OCI-LY1 (cell line): Measurements from ENCODE around the gene ABCA9.

ENCODE experiments used
- EZH2 ChIP-seq: fragments of 200-600 bp; sonication (generic), shearing (Covaris generic); IDR thresholded peaks from 2 replicates; pipeline ENCODE4 v1.8.0; 2017; ENCODE audit warnings: borderline replicate concordance, mixed run types, mild to moderate bottlenecking, antibody characterized with exemption, low read length, moderate library complexity, mixed read lengths
- TF ChIP-seq, protein P1 (sequence below): fragments of 200-600 bp; sonication (generic), shearing (Covaris generic); IDR thresholded peaks from 2 replicates; pipeline ENCODE4 v1.5.1; 2017; ENCODE audit warnings: mild to moderate bottlenecking, antibody characterized with exemption, low read length, moderate library complexity, mixed read lengths

DNA sequence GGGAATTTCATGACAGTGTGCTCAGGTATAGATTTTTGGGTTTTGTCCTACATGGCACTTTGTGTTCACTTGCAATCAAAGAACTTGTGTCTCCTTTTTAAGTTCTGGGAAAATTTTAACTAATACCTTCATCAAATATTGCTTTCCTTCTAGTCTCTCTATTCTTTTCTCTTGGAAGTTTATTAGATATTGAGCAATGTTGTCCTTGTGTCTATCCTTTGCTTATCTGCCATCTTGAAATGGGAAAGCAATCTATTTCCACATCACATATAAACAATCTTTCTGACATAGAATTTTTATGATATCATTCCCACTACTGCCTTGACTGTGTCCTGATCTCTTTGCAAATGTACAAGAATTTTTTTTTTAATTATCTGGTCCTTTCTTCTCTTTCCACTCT, 4.4 kb upstream of the ABCA9 start:
- TF ChIP-seq, protein P1, sequence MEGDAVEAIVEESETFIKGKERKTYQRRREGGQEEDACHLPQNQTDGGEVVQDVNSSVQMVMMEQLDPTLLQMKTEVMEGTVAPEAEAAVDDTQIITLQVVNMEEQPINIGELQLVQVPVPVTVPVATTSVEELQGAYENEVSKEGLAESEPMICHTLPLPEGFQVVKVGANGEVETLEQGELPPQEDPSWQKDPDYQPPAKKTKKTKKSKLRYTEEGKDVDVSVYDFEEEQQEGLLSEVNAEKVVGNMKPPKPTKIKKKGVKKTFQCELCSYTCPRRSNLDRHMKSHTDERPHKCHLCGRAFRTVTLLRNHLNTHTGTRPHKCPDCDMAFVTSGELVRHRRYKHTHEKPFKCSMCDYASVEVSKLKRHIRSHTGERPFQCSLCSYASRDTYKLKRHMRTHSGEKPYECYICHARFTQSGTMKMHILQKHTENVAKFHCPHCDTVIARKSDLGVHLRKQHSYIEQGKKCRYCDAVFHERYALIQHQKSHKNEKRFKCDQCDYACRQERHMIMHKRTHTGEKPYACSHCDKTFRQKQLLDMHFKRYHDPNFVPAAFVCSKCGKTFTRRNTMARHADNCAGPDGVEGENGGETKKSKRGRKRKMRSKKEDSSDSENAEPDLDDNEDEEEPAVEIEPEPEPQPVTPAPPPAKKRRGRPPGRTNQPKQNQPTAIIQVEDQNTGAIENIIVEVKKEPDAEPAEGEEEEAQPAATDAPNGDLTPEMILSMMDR: no peak
- no peak for TF ChIP-seq EZH2
